ENCODE results near the gene ASB10. TPM values are rescaled to one million over a fixed set of nuclear protein-coding genes. Genes with fewer than 3 reads are reported as not detected.

ASB10 gene
- total and polyA plus RNA-seq, 2 of the 13 experiments (the other 11 are each of a cell fraction or from before 2014, with no cell fraction given), result not detected

DNA sequence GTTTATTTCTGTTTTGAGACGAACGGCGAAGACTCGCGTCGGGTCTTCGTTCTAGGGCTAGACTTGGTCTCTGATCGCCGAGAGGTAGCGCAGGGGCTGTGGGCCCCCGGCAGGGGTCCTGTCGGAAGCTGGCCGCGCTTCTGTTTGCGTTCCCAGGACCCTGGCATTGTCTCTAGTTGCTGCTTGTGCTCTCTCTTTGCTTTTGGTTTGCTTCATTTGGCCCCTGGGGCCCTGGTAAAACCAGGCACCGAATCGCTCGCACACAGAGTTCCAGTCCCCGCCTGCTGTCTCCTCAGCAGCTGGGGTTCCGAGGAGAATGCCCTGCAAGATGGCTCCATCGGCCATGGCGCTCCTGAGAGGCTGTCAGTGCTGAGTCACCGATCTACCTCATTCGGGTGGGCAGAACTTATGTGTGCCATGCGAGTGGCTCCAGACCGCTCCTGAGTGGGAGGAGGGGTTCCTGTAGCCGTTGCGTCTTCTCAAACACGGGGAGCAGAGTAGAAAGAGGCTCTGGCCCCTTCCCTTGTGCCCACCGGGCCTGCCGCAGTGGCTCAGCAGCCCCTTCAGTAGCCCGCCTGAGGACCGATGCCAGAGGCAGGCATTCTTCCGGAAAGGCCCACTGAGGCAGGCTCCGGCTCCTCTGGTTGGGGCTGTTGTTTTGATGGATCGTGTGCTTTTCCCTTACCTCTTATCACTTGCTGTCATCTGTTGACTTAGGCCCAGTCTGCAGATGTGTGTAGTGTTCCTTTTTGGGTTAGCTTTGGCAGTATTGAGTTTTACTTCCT is 46.1 kb upstream of the ASB10 start (continued):
- TF ChIP-seq, protein P1, sequence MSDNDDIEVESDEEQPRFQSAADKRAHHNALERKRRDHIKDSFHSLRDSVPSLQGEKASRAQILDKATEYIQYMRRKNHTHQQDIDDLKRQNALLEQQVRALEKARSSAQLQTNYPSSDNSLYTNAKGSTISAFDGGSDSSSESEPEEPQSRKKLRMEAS (IDR thresholded peaks at IDR 0.05), result no peak
- TF ChIP-seq ZNF235 (CRISPR knock-in tag; IDR thresholded peaks at IDR 0.05; ENCODE audit: borderline replicate concordance), result no peak
- TF ChIP-seq CBX1 (IDR thresholded peaks at IDR 0.05; ENCODE audit: low read depth), result no peak
- TF ChIP-seq ZNF431 (CRISPR knock-in tag; IDR thresholded peaks at IDR 0.05; ENCODE audit: borderline replicate concordance, low read depth), result no peak
- no peak for TF ChIP-seq ZNF207 (IDR thresholded peaks at IDR 0.05; ENCODE audit: borderline replicate concordance)
- TF ChIP-seq TBL1XR1 (IDR thresholded peaks at IDR 0.05; ENCODE audit: borderline replicate concordance, low read length, partially characterized antibody), result no peak
- TF ChIP-seq RXRA (CRISPR knock-in tag; IDR thresholded peaks at IDR 0.05), result 0 out of 2 replicates have a peak, but pooled peaks have one; percentile 9
- TF ChIP-seq, protein P2, sequence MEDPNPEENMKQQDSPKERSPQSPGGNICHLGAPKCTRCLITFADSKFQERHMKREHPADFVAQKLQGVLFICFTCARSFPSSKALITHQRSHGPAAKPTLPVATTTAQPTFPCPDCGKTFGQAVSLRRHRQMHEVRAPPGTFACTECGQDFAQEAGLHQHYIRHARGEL (CRISPR knock-in tag; IDR thresholded peaks at IDR 0.05), result no peak
- TF ChIP-seq ZNF260 (CRISPR knock-in tag; IDR thresholded peaks at IDR 0.05; ENCODE audit: borderline replicate concordance, low read depth), result no peak
- TF ChIP-seq, protein P3, sequence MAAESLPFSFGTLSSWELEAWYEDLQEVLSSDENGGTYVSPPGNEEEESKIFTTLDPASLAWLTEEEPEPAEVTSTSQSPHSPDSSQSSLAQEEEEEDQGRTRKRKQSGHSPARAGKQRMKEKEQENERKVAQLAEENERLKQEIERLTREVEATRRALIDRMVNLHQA (CRISPR knock-in tag; IDR thresholded peaks at IDR 0.05), result no peak
- no peak for TF ChIP-seq TBX3 (IDR thresholded peaks at IDR 0.05; ENCODE audit: borderline replicate concordance)
- TF ChIP-seq ATF7 (IDR thresholded peaks at IDR 0.05), result no peak
- TF ChIP-seq ATF7 (CRISPR knock-in tag; IDR thresholded peaks at IDR 0.05), result no peak
- peak; percentile 49; the same call in 1 of the 2 replicates for TF ChIP-seq TBX2 (CRISPR knock-in tag; IDR thresholded peaks at IDR 0.05; ENCODE audit: borderline replicate concordance)
- no peak for TF ChIP-seq DR1 (CRISPR knock-in tag; IDR thresholded peaks at IDR 0.05)
- TF ChIP-seq NRL (CRISPR knock-in tag; IDR thresholded peaks at IDR 0.05; ENCODE audit: borderline replicate concordance), result no peak
- peak; percentile 62; the same call in 1 of the 2 replicates for TF ChIP-seq TARDBP (CRISPR knock-in tag; IDR thresholded peaks at IDR 0.05)
- no peak for TF ChIP-seq ZNF180 (CRISPR knock-in tag; IDR thresholded peaks at IDR 0.05; ENCODE audit: borderline replicate concordance, low read depth)
- TF ChIP-seq ZFX (CRISPR knock-in tag; IDR thresholded peaks at IDR 0.05; ENCODE audit: low read depth), result peak; percentile 14; the same call in 1 of the 2 replicates
- no peak for TF ChIP-seq WIZ (CRISPR knock-in tag; IDR thresholded peaks at IDR 0.05)
- no peak for TF ChIP-seq TMF1 (CRISPR knock-in tag; IDR thresholded peaks at IDR 0.05; ENCODE audit: low read depth)
- TF ChIP-seq, protein P4, sequence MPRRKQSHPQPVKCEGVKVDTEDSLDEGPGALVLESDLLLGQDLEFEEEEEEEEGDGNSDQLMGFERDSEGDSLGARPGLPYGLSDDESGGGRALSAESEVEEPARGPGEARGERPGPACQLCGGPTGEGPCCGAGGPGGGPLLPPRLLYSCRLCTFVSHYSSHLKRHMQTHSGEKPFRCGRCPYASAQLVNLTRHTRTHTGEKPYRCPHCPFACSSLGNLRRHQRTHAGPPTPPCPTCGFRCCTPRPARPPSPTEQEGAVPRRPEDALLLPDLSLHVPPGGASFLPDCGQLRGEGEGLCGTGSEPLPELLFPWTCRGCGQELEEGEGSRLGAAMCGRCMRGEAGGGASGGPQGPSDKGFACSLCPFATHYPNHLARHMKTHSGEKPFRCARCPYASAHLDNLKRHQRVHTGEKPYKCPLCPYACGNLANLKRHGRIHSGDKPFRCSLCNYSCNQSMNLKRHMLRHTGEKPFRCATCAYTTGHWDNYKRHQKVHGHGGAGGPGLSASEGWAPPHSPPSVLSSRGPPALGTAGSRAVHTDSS (CRISPR knock-in tag; conservative IDR thresholded peaks at IDR 0.05), result no peak
- no peak for TF ChIP-seq ZNF782 (CRISPR knock-in tag; IDR thresholded peaks at IDR 0.05; ENCODE audit: borderline replicate concordance)
- peak; percentile 5; the same call in 1 of the 2 replicates for TF ChIP-seq GABPA (IDR thresholded peaks at IDR 0.05; ENCODE audit: low read depth, low read length)
- peak; percentile 16; the same call in 1 of the 2 replicates for TF ChIP-seq GABPA (CRISPR knock-in tag; IDR thresholded peaks at IDR 0.05; ENCODE audit: low read depth)
- TF ChIP-seq NFE2 (CRISPR knock-in tag; IDR thresholded peaks at IDR 0.05), result peak; percentile 37; the same call in 1 of the 2 replicates
- TF ChIP-seq, protein P5, sequence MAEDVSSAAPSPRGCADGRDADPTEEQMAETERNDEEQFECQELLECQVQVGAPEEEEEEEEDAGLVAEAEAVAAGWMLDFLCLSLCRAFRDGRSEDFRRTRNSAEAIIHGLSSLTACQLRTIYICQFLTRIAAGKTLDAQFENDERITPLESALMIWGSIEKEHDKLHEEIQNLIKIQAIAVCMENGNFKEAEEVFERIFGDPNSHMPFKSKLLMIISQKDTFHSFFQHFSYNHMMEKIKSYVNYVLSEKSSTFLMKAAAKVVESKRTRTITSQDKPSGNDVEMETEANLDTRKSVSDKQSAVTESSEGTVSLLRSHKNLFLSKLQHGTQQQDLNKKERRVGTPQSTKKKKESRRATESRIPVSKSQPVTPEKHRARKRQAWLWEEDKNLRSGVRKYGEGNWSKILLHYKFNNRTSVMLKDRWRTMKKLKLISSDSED (CRISPR knock-in tag; IDR thresholded peaks at IDR 0.05), result no peak
- no peak for TF ChIP-seq HNF4A (CRISPR knock-in tag; IDR thresholded peaks at IDR 0.05)
- peak; percentile 60 for TF ChIP-seq SAP130 (CRISPR knock-in tag; IDR thresholded peaks at IDR 0.05; ENCODE audit: low read depth)
